Tibial nerve (tissue), 4 donors: Measurements from ENCODE around the gene SMAD3. TPM values are rescaled to one million over a fixed set of nuclear protein-coding genes. Genes with fewer than 3 reads are reported as not detected.

Experiments
- DNase-seq, 2 donors: peaks; one replicate each; pipeline ENCODE4 v3.0.0-alpha.2; 2019; ENCODE audit warnings: low spot score in 2 of 2
- H3K27ac ChIP-seq, 4 donors: fragments of 200-600 bp; sonication (generic) in 3 of 4; one replicate each; pipeline ENCODE4 v1.5.1; 2017 to 2019; ENCODE audit warnings: mild to moderate bottlenecking in 1 of 4
- H3K27me3 ChIP-seq, 2 donors: fragments of 200-600 bp; sonication (generic) in 1 of 2; one replicate each; pipeline versions ENCODE4 v1.5.1 to v1.6.0; 2017 to 2019
- H3K36me3 ChIP-seq, 3 donors: fragments of 200-600 bp; sonication (generic); one replicate each; pipeline ENCODE4 v1.5.1; 2018 to 2019
- H3K4me1 ChIP-seq, 4 donors: fragments of 200-600 bp; sonication (generic) in 3 of 4; one replicate each; pipeline ENCODE4 v1.5.1; 2017 to 2019
- H3K4me3 ChIP-seq, 4 donors: fragments of 200-600 bp; sonication (generic) in 3 of 4; one replicate each; pipeline ENCODE4 v1.5.1; 2017 to 2019; ENCODE audit warnings: mild to moderate bottlenecking in 1 of 4, moderate library complexity in 1 of 4
- H3K9me3 ChIP-seq, 4 donors: fragments of 200-600 bp; sonication (generic) in 3 of 4; one replicate each; pipeline ENCODE4 v1.5.1; 2017 to 2019
- EP300 ChIP-seq, 2 donors: sonication (generic); formaldehyde crosslinking; IDR thresholded peaks; one replicate each; pipeline ENCODE4 v1.6.1; 2017; ENCODE audit warnings: antibody characterized with exemption in 2 of 2, mild to moderate bottlenecking in 1 of 2
- POLR2A ChIP-seq, 2 donors: fragments of 450-650 bp; IDR thresholded peaks; one replicate each; pipeline ENCODE4 v1.6.1; 2017; ENCODE audit warnings: antibody characterized with exemption in 2 of 2, mild to moderate bottlenecking in 2 of 2, moderate library complexity in 2 of 2
- WGBS, 2 donors: methylation state at CpG; one replicate each; pipeline ENCODE4 v1.1.5; 2018; 5-methylcytosine and 5-hydroxymethylcytosine counted together
- total RNA-seq, 4 donors: library from RNA; depleted of rRNA; stranded (reverse); fragments of >200 nt; gene quantifications; one replicate each; pipeline ENCODE4 v1.1.0, GENCODE V29; 2016
- TF ChIP-seq, protein P1 (sequence below), 5 experiments: fragments of 200-600 bp in 3 of 5; fragments of 450-650 bp in 2 of 5; sonication (generic) in 3 of 5; IDR thresholded peaks; one replicate each; pipeline ENCODE4 v1.5.1; 2016 to 2019; ENCODE audit warnings: antibody characterized with exemption in 5 of 5, mild to moderate bottlenecking in 3 of 5, moderate library complexity in 2 of 5

The SMAD3 gene
- total RNA-seq, 4 donors from 2014 or later = 36.3 to 68.6 (median 44.1) TPM

DNA sequence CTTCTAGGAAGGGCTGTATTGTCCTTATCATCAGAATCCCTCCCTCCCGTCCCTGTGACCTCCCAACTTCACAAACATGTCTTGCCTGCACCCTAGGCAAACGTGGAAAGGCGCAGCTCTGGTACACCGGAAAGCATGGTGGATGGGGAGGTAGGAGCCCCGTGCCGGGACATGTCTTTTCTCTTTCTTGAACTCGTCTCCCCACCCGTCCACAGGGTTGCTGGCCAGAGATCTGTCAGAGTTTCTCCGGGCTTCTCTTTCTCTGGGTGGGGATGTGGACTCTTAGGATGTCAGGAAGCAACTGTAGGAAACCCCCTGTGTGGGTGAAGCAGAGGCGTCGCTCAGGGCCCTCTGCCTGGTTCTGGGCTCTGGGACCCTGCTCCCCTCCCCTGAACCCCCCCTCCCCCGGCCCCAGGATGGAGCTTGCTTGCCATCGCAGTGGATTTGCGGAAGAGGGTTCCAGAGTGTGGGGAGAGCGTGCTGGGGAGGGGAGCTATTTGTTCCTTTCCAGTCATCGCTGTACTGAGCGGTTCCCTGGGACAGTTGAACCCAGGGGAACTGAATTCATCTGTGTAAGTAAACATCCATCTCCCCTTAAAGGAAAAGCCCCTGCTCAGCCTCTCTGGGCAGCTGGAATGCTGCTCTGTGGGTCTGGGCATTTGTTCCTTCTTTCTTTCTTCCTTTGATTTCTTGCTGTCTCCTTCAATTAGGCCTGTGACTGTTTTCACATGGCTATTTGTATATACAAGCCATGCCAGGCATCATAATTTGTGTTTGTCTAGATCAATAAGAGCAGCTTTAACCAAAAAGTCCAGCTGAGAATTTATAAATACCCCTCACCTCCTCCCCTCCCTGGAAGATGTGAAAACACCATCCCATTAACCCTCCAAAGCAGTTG, 72.8 kb downstream of the SMAD3 start:
- no peaks in the 10 kb centered on the region for H3K36me3 ChIP-seq
- peak overlapping the region in 1 of 4 donors; percentile 5 for H3K4me3 ChIP-seq
- no peaks in the 10 kb centered on the region for H3K9me3 ChIP-seq
- peak overlapping the region; percentile 37 to 73 (median 62) for H3K27ac ChIP-seq
- 53 to 60% methylated on average over 17 of the region's 17 CpGs for WGBS, 2 donors
- peaks cover 0 to 74% (median 51%) of the 10 kb centered on the region in 4 donors for H3K4me1 ChIP-seq
- H3K27me3 ChIP-seq = no peaks in the 10 kb centered on the region
- TF ChIP-seq POLR2A (IDR thresholded peaks at IDR 0.05) (no peak), EP300 (IDR thresholded peaks at IDR 0.05) (no peak)
- TF ChIP-seq, protein P1, sequence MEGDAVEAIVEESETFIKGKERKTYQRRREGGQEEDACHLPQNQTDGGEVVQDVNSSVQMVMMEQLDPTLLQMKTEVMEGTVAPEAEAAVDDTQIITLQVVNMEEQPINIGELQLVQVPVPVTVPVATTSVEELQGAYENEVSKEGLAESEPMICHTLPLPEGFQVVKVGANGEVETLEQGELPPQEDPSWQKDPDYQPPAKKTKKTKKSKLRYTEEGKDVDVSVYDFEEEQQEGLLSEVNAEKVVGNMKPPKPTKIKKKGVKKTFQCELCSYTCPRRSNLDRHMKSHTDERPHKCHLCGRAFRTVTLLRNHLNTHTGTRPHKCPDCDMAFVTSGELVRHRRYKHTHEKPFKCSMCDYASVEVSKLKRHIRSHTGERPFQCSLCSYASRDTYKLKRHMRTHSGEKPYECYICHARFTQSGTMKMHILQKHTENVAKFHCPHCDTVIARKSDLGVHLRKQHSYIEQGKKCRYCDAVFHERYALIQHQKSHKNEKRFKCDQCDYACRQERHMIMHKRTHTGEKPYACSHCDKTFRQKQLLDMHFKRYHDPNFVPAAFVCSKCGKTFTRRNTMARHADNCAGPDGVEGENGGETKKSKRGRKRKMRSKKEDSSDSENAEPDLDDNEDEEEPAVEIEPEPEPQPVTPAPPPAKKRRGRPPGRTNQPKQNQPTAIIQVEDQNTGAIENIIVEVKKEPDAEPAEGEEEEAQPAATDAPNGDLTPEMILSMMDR (IDR thresholded peaks at IDR 0.05) = no peak
- DNase-seq = no peak

DNA sequence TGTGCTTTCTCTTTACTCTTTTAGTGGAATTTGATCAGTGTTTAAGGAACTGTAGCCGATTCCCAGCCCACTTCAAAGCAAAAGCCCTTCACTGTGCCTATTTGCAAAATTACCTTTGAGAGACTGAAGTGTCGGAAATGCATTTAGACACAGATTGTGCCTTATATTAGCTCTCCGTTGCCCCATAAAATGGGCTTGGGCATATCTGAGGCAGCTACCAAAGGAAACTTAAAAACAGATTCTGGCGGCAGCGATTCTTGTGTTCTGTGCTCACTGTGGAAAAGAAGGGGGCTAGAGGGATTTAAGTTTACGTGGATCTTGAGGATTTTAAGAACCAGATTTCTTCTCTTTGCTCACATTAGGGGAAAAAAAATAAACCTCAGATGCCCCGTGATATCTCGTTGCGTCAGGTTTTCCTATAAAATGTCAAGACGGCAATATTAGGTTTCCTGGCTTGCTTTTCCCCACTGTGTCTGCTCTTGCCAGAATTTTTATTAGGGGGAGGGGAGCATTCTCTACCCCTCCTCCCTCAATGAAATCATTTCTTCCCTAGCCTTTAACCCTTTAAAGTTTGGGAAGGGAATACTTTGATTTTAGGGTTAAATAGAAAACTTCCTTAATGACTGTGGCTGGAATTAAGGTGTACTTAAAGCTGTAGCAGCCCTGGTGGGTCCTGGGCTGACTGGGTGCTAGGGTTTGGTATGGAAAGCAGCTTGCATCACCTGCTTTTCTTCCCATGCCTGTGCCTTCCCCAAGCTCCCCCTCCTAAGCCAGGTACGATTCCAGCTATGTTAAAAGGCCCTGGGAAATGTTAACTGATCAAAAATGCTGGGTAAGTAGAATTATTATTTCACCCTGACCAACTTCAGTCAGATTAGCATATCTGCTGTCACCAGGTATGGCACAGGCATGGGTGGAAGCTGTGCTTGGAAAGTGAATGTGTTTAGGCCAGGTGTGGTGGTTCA, 73.8 kb downstream of the SMAD3 start:
- H3K27ac ChIP-seq = peak overlapping the region; percentile 37 to 73 (median 62)
- TF ChIP-seq, protein P1 (IDR thresholded peaks at IDR 0.05) = no peak
- TF ChIP-seq EP300 (IDR thresholded peaks at IDR 0.05) = no peak
- no peak for TF ChIP-seq POLR2A (IDR thresholded peaks at IDR 0.05)
- peaks cover 0 to 73% (median 43%) of the 10 kb centered on the region in 4 donors for H3K4me1 ChIP-seq
- no peaks in the 10 kb centered on the region for H3K36me3 ChIP-seq
- H3K27me3 ChIP-seq = no peaks in the 10 kb centered on the region
- WGBS, 2 donors = 68 to 77% methylated on average over 11 of the region's 11 CpGs
- DNase-seq = no peak
- H3K9me3 ChIP-seq = no peaks in the 10 kb centered on the region
- no peak overlapping the region for H3K4me3 ChIP-seq

DNA sequence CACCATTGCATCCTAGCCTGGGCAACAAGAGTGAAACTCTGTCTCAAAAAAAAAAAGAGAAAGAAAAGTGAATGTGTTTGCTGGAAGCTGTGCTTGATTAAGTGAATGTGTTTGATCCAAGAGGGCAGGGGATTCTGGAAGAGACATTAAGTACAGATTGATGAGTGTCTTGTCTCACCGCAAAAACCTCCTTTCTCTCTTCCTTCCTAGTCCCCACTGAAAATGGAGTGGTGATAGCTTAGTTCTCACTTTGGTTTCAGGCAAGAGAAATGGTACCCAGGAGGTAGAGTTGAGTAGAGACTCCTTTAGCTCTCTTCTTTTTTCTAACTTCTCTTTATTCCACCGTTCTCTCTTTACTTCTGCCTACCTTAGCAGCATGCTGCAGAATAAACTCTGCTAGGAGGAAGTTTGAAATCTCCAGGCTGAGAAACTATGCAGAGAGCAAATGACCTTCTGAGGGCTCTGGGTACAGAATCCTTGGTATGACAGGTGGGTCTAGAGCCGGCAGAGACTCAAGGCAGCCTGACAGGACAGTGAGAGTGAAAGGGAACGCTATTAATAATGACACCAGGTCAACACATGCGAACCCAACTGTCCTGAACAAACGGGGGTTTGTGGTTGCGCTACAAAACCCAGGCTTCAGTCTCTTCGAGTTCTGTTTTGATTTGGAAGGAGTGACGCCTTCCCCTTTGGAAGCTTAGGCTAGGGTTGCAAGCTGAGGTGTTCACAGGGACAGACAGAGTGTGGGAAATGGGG, 74.9 kb downstream of the SMAD3 start:
- H3K4me3 ChIP-seq = no peak overlapping the region
- H3K36me3 ChIP-seq = no peaks in the 10 kb centered on the region
- no peaks in the 10 kb centered on the region for H3K9me3 ChIP-seq
- peaks cover 0 to 73% (median 41%) of the 10 kb centered on the region in 4 donors for H3K4me1 ChIP-seq
- H3K27me3 ChIP-seq = no peaks in the 10 kb centered on the region
- no peak overlapping the region for H3K27ac ChIP-seq
- 66 to 78% methylated on average over 9 of the region's 9 CpGs for WGBS, 2 donors
- TF ChIP-seq, protein P1 (IDR thresholded peaks at IDR 0.05) = no peak
- TF ChIP-seq EP300 (IDR thresholded peaks at IDR 0.05) (no peak), POLR2A (IDR thresholded peaks at IDR 0.05) (no peak)
- DNase-seq = no peak

DNA sequence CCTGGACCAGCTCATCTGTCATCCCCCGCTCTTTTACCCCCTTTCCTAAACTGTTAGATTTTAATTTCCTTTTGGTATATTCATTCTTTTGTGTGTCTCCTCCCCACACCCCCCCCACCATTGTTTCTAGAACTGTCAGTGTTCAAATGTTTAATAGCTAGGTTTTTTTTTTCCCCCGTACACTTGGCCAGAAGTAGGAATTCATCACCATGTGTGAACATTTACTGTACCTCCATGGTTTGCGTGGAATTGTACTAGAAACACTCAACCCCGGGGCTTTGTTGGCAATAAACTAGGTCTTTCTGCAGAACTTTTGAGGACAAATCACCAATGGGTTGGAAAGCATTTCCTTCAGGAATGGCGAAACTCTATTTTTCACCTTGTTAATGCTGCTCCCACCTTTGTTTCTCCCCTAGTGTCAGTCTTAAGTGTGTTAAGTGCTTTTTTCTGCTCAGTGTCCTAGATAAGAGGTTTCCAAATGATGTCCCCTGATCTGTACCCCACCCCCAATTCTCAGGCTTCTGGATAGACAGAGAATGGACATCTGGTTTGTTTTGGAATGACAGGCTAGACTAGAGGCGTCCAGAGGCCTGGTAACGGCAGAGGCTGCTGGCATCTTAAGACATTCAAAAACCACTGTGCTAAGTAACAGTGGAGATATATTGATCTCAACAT, 76.8 kb downstream of the SMAD3 start:
- Histone ChIP-seq H3K4me1 (peaks cover 0 to 81% (median 44%) of the 10 kb centered on the region in 4 donors), H3K27me3 (no peaks in the 10 kb centered on the region), H3K27ac (no peak overlapping the region), H3K9me3 (no peaks in the 10 kb centered on the region), H3K36me3 (no peaks in the 10 kb centered on the region), H3K4me3 (no peak overlapping the region)
- no peak for TF ChIP-seq EP300 (IDR thresholded peaks at IDR 0.05)
- TF ChIP-seq, protein P1 (IDR thresholded peaks at IDR 0.05) = no peak
- TF ChIP-seq POLR2A (IDR thresholded peaks at IDR 0.05) = no peak
- 88% methylated on average over 7 of the region's 7 CpGs for WGBS, 2 donors
- DNase-seq = no peak
